Nephron (organoid): ENCODE results near the gene GXYLT2.

Experiments
- H3K27ac Mint-ChIP-seq, 3 experiments: 2 replicates each; pipeline ENCODE4 v1.8.0; 2020; ENCODE audit warnings: mixed read lengths in 3 of 3, mild to moderate bottlenecking in 2 of 3, moderate library complexity in 1 of 3
- H3K27me3 Mint-ChIP-seq: 2 replicates; pipeline ENCODE4 v1.8.0; 2021; ENCODE audit warnings: low read depth, mild to moderate bottlenecking, moderate library complexity, mixed read lengths
- H3K36me3 Mint-ChIP-seq: 2 replicates; pipeline ENCODE4 v1.8.0; 2020; ENCODE audit warnings: low read depth, mixed read lengths
- H3K4me1 Mint-ChIP-seq: 2 replicates; pipeline ENCODE4 v1.8.0; 2020; ENCODE audit warnings: mixed read lengths
- H3K4me3 Mint-ChIP-seq, 3 experiments: 2 replicates each; pipeline ENCODE4 v1.8.0; 2020; ENCODE audit warnings: mild to moderate bottlenecking in 3 of 3, mixed read lengths in 3 of 3, moderate library complexity in 2 of 3
- H3K9me3 Mint-ChIP-seq: 2 replicates; pipeline ENCODE4 v1.8.0; 2020; ENCODE audit warnings: mixed read lengths
- CTCF ChIP-seq, 3 experiments: fragments of 200-600 bp; sonication (generic); IDR thresholded peaks; one replicate each; pipeline ENCODE4 v1.5.0; 2021; ENCODE audit warnings: antibody characterized with exemption in 3 of 3; ENCODE audit not compliant: unreplicated experiment in 3 of 3

Gene GXYLT2

GRCh38 chr3:72961752-72962151 lies 73.9 kb downstream of the GXYLT2 start:
- Mint-ChIP-seq H3K36me3 (peaks cover 30% of the 10 kb centered on the region), H3K27me3 (peaks cover 3% of the 10 kb centered on the region), H3K9me3 (no peaks in the 10 kb centered on the region), H3K27ac (no peak overlapping the region), H3K4me3 (no peak overlapping the region), H3K4me1 (no peaks in the 10 kb centered on the region)
- no peak for TF ChIP-seq CTCF (IDR thresholded peaks at IDR 0.05; ENCODE audit: unreplicated experiment in 3 of 3)

GRCh38 chr3:72962317-72962716 lies 74.5 kb downstream of the GXYLT2 start:
- Mint-ChIP-seq H3K4me3 (no peak overlapping the region), H3K27me3 (peaks cover 2% of the 10 kb centered on the region), H3K9me3 (no peaks in the 10 kb centered on the region), H3K27ac (no peak overlapping the region), H3K36me3 (peaks cover 27% of the 10 kb centered on the region), H3K4me1 (no peaks in the 10 kb centered on the region)
- TF ChIP-seq CTCF (IDR thresholded peaks at IDR 0.05; ENCODE audit: unreplicated experiment in 3 of 3), result no peak

GRCh38 chr3:72964633-72965032 lies 76.8 kb downstream of the GXYLT2 start:
- Mint-ChIP-seq H3K27me3 (no peaks in the 10 kb centered on the region), H3K9me3 (no peaks in the 10 kb centered on the region), H3K4me1 (no peaks in the 10 kb centered on the region), H3K27ac (no peak overlapping the region), H3K36me3 (peaks cover 41% of the 10 kb centered on the region), H3K4me3 (no peak overlapping the region)
- no peak for TF ChIP-seq CTCF (IDR thresholded peaks at IDR 0.05; ENCODE audit: unreplicated experiment in 3 of 3)

GRCh38 chr3:72968266-72968664 lies 80.4 kb downstream of the GXYLT2 start:
- Mint-ChIP-seq H3K36me3 (peaks cover 44% of the 10 kb centered on the region), H3K4me1 (no peaks in the 10 kb centered on the region), H3K9me3 (no peaks in the 10 kb centered on the region), H3K4me3 (no peak overlapping the region), H3K27ac (no peak overlapping the region), H3K27me3 (peaks cover 3% of the 10 kb centered on the region)
- TF ChIP-seq CTCF (IDR thresholded peaks at IDR 0.05; ENCODE audit: unreplicated experiment in 3 of 3), result no peak

- H3K9me3 Mint-ChIP-seq, result no peaks in the 10 kb centered on the region
Observed at GRCh38 chr3:72969766-72970165, 81.9 kb downstream of the GXYLT2 start.

More at GRCh38 chr3:72969766-72970165, 81.9 kb downstream of the GXYLT2 start:
- Mint-ChIP-seq H3K27ac (no peak overlapping the region), H3K4me3 (no peak overlapping the region), H3K4me1 (no peaks in the 10 kb centered on the region), H3K36me3 (peaks cover 52% of the 10 kb centered on the region), H3K27me3 (peaks cover 4% of the 10 kb centered on the region)
- TF ChIP-seq CTCF (IDR thresholded peaks at IDR 0.05; ENCODE audit: unreplicated experiment in 3 of 3), result no peak
